ENCODE data around the gene ANTXR1. TPM values are rescaled to one million over a fixed set of nuclear protein-coding genes. Genes with fewer than 3 reads are reported as not detected.

The ANTXR1 gene
- polyA plus RNA-seq (2011; rRNA removed), result 78.6 and 87.1 TPM in 2 replicates
- 40.7 and 48.0 TPM in 2 replicates for polyA minus RNA-seq (2011; rRNA and poly(A)+ RNA removed)

DNA sequence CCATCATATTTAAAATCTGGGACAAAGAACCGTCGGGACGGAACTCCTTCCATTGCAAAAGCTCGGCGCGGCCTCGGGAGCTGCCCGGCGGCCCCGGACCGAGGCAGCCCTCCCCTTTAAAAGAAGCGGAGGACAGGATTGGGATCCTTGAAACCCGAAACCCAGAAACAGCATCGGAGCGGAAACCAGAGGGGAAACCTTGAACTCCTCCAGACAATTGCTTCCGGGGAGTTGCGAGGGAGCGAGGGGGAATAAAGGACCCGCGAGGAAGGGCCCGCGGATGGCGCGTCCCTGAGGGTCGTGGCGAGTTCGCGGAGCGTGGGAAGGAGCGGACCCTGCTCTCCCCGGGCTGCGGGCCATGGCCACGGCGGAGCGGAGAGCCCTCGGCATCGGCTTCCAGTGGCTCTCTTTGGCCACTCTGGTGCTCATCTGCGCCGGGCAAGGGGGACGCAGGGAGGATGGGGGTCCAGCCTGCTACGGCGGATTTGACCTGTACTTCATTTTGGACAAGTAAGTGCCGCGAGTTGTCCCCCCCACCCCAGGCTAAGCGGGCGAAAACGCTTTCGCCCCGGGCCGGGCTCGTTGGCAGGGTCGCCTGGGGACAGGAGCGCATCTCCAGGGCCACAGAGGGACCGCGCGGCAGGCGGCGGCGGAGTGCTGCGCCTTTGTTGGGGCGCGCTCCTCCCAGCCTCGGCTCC lies at the start of gene ANTXR1:
ANTXR1 (plus strand) TSS at position 38 of the 698 bp plus-strand sequence; CDS start at position 359, 321 bp downstream.
- DNase-seq (ENCODE audit: low read depth), result no peak
- no peaks in the 10 kb centered on the region for H3K36me3 ChIP-seq (ENCODE audit: control insufficient read depth, insufficient read depth, low read length)
- POLR2A ChIA-PET, result no interaction called here
- TF ChIP-seq, protein P1, sequence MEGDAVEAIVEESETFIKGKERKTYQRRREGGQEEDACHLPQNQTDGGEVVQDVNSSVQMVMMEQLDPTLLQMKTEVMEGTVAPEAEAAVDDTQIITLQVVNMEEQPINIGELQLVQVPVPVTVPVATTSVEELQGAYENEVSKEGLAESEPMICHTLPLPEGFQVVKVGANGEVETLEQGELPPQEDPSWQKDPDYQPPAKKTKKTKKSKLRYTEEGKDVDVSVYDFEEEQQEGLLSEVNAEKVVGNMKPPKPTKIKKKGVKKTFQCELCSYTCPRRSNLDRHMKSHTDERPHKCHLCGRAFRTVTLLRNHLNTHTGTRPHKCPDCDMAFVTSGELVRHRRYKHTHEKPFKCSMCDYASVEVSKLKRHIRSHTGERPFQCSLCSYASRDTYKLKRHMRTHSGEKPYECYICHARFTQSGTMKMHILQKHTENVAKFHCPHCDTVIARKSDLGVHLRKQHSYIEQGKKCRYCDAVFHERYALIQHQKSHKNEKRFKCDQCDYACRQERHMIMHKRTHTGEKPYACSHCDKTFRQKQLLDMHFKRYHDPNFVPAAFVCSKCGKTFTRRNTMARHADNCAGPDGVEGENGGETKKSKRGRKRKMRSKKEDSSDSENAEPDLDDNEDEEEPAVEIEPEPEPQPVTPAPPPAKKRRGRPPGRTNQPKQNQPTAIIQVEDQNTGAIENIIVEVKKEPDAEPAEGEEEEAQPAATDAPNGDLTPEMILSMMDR (IDR thresholded peaks at IDR 0.05; ENCODE audit: insufficient read depth, low read depth, low read length), result no peak
- peak within 1 kb of the TSS; percentile 83 for H3K4me3 ChIP-seq (ENCODE audit: low read depth, low read length)
- CTCF ChIA-PET, result interaction anchor here (0.6 to 3.6 kb wide), 18 partner anchors 10 to 556 kb away, joined by 3 to 22 read pairs (median 4); partner anchors contain the start of gene FBXO48
- H3K27me3 ChIP-seq (ENCODE audit: control insufficient read depth, insufficient read depth, low read length), result no peaks in the 10 kb centered on the region

DNA sequence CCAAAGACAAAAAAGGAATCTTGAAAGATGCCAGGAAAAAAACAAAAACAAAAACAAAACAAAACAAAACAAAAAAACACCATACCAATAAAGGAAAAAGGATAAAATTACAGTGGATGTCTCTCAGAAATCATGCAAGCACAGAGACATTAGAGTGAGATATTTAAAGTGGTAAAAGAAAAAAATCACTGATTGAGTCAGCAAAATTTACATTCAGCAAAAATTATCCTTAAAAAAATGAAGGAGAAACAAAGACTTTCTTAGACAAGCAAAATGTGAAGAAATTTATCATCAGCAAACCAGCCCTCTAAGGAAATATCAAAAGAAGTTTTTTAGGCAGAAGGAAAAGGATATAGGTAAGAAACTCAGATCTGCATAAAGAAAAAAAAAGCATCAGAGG lies 48.7 kb upstream of the ANTXR1 start:
- CTCF ChIA-PET, result no interaction called here
- H3K4me3 ChIP-seq (ENCODE audit: low read depth, low read length), result no peak overlapping the region

DNA sequence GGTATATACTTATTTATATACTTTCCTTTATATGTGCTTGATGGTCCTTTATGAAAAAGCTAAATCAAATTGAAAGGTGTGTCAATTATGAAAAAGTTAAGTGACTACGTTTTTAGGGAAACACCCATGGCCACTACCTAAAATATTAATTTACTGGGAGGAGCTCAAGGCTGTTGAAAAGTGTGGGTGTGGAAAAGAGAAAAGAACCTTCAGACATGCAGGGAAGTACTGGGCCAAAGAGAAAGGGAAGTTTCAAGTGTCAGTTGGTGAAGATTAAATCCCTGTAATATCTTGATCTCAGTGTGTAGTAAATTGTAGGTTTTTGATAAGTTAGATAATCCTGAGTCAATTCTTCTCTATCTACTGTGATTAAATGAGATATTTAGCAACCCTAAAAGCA lies 44.8 kb upstream of the ANTXR1 start:
- POLR2A ChIA-PET, result no interaction called here
- TF ChIP-seq, protein P1 (IDR thresholded peaks at IDR 0.05; ENCODE audit: insufficient read depth, low read depth, low read length), result no peak
- no peak for DNase-seq (ENCODE audit: low read depth)
- H3K4me3 ChIP-seq (ENCODE audit: low read depth, low read length), result no peak overlapping the region
- CTCF ChIA-PET, result no interaction called here
- H3K27me3 ChIP-seq (ENCODE audit: control insufficient read depth, insufficient read depth, low read length), result no peaks in the 10 kb centered on the region
- no peaks in the 10 kb centered on the region for H3K36me3 ChIP-seq (ENCODE audit: control insufficient read depth, insufficient read depth, low read length)

More for the DNA sequence above, 48.7 kb upstream of the ANTXR1 start:
- Histone ChIP-seq H3K27me3 (ENCODE audit: control insufficient read depth, insufficient read depth, low read length) (no peaks in the 10 kb centered on the region), H3K36me3 (ENCODE audit: control insufficient read depth, insufficient read depth, low read length) (no peaks in the 10 kb centered on the region)
- no peak for DNase-seq (ENCODE audit: low read depth)
- TF ChIP-seq, protein P1 (IDR thresholded peaks at IDR 0.05; ENCODE audit: insufficient read depth, low read depth, low read length), result no peak
- POLR2A ChIA-PET, result no interaction called here

DNA sequence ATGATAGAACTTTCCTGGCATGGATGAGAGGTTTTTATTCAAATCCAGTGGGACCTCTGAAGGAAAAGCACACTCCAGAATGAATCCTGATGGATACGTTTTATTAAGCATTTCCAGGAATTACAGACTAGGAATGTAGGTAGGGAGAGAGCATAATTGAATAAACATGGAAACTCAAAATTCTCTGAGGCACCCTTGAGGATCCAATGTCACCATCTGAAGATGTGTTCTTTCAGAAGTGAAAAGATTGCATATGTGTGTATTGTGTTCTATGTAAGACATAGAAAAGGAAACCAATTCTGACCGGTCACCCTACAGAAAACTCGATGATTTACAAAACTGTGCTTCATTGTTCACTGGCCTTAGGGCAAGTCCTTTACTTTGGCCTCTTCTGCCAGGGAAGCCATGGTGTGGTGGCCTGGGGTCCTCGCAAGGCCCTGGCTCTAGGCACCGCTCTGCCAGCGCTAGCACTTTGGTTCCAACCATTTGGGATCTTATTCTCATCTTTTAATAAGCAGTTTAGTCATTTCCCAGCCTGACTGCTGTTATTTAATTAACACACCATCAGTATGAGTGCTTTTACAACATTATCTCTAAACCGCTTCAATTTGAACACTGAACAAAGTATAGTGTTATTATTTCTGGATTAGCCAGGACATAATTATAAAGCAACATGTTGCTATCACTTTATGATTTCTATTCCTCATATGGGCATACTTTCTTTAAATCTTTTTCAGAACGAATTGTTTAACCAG lies 43.1 kb upstream of the ANTXR1 start:
- no peak overlapping the region for H3K4me3 ChIP-seq (ENCODE audit: low read depth, low read length)
- TF ChIP-seq, protein P1 (IDR thresholded peaks at IDR 0.05; ENCODE audit: insufficient read depth, low read depth, low read length), result no peak
- H3K36me3 ChIP-seq (ENCODE audit: control insufficient read depth, insufficient read depth, low read length), result no peaks in the 10 kb centered on the region
- H3K27me3 ChIP-seq (ENCODE audit: control insufficient read depth, insufficient read depth, low read length), result no peaks in the 10 kb centered on the region
- ChIA-PET POLR2A (no interaction called here), CTCF (no interaction called here)
- DNase-seq (ENCODE audit: low read depth), result no peak

DNA sequence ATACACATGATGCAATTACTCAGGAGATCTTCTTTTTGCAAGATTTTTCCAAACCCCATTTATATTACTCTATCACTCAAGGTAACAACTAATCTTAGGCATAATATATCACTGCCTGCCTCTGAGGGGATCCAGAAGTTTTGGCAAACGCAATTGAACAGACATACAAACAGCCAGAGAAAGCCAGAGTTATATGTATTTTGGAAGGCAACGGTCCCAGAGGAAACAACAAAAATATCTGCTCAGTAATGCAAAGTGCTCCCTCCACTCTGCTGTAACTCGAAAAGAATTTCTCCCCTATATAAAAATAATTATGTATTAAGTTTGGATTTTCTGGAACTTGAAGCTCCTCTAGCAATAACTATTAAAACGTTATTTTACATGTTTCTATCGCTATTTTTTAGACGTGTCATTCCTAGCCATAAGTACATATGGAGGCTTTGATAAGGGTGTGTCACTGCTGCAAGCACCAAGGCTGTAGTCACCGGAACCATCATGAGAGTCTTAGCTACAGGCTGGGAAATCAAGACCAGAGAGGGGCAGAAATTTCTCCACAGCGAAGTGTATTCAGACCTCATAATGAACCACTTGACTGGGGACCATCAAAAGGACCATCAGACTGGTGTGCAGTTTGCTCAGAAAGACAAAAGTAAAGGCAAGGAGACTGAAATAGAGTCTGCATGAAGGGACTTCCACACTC lies 42.3 kb upstream of the ANTXR1 start:
- no peaks in the 10 kb centered on the region for H3K27me3 ChIP-seq (ENCODE audit: control insufficient read depth, insufficient read depth, low read length)
- no peaks in the 10 kb centered on the region for H3K36me3 ChIP-seq (ENCODE audit: control insufficient read depth, insufficient read depth, low read length)
- POLR2A ChIA-PET, result no interaction called here
- no peak overlapping the region for H3K4me3 ChIP-seq (ENCODE audit: low read depth, low read length)
- CTCF ChIA-PET, result interaction anchor here (0.8 kb wide), 2 partner anchors 27 to 42 kb away, joined by 3 read pairs; partner anchors contain the start of gene ANTXR1
- TF ChIP-seq, protein P1 (IDR thresholded peaks at IDR 0.05; ENCODE audit: insufficient read depth, low read depth, low read length), result no peak
- DNase-seq (ENCODE audit: low read depth), result no peak

Data from BJ (cell line).